AG10803 (cell line): Measurements from ENCODE around the gene ALDH1B1.
A peak's percentile ranks its signal among the peaks of the same experiment; 100 is the strongest.

Source experiments
- DNase-seq: peaks from one replicate; pipeline ENCODE4 v3.0.0; 2010; ENCODE audit warnings: low read depth
- H3K4me3 ChIP-seq: 2 replicates; pipeline ENCODE4 v1.5.1; 2011; ENCODE audit warnings: mild to moderate bottlenecking, low read length, control low read depth
- TF ChIP-seq, protein P1 (sequence below): conservative IDR thresholded peaks from 2 replicates; pipeline ENCODE4 v1.5.1; 2011; ENCODE audit warnings: mild to moderate bottlenecking, low read length, control low read depth, inconsistent platforms

Gene ALDH1B1

DNA sequence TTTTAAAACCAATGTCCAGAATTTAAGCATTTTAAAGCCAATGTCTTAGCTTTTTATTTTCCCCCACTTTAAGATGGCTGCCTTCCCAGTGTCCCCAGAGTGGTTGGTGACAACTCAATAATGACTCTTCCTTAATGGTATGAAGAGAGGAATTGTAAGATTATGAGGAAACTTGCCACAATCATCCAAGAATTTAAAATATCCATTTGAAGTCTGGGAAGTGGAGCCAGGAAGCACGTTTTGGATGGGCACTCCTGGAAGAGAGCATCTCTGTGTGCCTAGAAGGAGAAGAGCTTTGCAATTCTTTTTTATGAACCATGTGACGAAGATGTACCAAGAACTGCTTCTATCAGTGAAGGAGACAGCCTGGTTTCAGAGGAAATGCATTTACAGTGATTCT lies 43.0 kb downstream of the ALDH1B1 start:
- TF ChIP-seq, protein P1, sequence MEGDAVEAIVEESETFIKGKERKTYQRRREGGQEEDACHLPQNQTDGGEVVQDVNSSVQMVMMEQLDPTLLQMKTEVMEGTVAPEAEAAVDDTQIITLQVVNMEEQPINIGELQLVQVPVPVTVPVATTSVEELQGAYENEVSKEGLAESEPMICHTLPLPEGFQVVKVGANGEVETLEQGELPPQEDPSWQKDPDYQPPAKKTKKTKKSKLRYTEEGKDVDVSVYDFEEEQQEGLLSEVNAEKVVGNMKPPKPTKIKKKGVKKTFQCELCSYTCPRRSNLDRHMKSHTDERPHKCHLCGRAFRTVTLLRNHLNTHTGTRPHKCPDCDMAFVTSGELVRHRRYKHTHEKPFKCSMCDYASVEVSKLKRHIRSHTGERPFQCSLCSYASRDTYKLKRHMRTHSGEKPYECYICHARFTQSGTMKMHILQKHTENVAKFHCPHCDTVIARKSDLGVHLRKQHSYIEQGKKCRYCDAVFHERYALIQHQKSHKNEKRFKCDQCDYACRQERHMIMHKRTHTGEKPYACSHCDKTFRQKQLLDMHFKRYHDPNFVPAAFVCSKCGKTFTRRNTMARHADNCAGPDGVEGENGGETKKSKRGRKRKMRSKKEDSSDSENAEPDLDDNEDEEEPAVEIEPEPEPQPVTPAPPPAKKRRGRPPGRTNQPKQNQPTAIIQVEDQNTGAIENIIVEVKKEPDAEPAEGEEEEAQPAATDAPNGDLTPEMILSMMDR = no peak
- no peak overlapping the region for H3K4me3 ChIP-seq
- DNase-seq = peak; percentile 83

DNA sequence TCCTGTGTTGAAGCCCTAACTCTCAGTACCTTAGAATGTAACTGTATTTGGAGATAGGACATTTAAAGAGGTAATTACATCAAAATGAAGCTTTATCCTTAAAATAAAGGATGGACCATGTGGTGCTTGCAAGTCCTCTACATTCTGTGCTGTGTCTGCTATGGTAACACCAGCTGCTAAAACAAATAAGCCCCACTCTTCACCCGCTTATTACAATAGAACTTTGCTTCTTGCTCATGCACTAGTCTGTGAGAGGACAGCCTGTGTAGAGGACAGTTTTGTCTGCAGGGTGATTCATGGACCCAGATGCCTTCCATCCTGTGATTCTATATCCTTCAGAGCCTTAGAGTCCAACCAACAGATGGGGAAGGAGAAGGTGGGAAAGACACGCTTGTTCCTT lies 44.2 kb downstream of the ALDH1B1 start:
- TF ChIP-seq, protein P1 = no peak
- no peak overlapping the region for H3K4me3 ChIP-seq

DNA sequence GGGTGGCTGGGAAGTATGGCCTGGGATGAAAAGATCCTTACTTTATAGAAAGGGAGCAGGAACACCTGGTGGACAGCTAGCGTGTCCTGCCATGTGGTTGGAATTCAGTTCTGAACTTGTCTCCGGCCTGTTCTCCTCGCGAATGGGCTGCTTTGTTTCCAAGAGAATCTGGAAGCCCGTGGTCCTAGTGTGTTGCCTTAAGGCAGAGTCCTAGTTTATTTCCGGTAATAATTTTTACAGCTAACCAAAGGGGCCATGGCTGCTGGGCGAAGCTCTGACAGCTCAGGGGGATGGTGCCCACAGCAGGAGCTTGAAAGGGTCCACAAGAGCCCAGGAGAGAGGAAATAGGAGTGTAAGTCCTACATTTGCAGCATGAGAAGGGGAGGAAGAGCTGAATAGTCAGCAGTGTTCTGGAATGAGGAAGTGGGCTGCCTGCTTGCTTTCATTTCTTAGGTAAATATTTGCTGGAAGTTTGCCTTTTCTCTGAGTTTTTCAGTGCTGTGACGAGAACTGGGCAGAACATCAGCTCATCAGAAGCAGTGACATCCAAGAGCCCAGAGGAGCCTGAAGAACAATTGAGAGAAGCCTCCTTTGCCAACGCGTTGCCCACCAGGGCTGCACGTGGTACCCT lies 44.8 kb downstream of the ALDH1B1 start:
- no peak overlapping the region for H3K4me3 ChIP-seq
- TF ChIP-seq, protein P1 = no peak
- peak; percentile 75 for DNase-seq

More for the DNA sequence above, 44.2 kb downstream of the ALDH1B1 start:
- DNase-seq = no peak

DNA sequence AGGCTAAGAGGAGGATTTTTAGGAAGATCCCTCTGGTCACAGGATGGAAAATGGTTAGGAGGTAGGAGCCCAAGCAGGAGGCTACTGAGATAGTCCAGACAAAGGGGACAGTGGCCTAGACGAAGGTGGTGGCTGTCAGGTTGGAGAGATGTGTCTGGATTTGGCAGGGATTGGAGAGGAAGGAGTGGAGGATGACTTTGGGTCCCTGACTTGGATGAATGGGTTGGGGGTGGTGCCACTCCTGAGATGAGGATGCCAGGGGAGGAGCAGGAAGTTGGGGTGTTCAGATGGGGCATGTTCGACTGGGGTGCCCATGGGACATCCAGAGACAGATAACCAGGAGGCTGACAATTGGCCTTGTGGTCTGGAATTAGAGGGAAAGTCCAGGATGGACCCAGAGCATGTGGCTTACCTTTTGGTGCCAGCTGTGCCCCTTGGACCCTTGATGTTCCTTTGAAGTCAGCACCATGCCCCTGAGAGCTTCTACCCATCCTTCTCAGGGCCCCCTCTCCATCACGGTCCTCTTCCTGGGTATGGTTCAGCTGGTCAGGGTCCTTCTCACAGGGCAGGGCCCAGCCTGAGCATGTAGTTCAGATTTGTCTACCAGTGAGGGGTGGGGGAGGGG lies 46.9 kb downstream of the ALDH1B1 start:
- no peak for DNase-seq
- TF ChIP-seq, protein P1 = no peak
- no peak overlapping the region for H3K4me3 ChIP-seq

DNA sequence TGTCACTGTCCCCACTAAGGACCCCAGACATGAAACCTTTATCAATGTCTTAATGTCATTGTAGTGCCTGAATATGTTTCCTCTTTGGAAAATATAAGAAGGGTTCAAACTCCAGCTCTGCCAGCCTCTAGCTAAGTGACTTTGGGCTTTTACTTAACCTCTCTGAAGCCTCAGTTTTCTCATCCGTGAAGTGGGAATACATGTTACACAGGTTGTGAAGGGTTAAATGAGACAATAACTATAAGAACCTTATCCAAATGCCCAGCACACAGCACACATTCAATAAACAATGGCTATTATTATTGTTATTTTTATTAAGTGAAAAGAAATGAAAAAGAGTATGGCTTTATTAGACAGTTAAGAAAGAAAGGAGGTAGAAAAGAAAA lies 47.4 kb downstream of the ALDH1B1 start:
- TF ChIP-seq, protein P1 = no peak
- no peak overlapping the region for H3K4me3 ChIP-seq
- no peak for DNase-seq

DNA sequence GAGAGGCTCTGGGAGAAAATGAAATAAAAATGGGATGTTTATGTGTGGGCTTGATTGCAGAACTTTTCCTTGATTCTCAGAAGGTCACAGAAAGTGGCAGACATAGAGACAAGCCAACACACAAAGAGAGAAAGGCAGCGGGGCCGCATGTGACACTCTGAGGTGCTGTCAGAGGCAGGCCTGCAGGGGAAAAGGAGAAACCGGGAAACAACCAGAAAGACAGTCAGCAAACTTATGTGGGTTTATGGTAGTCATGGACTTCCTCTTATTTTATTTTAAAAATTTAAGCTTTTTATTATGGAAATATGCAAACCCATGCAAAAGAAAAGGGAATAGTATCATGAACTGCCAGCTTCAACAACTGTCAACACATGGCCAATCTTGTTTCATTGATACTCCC lies 48.0 kb downstream of the ALDH1B1 start:
- no peak overlapping the region for H3K4me3 ChIP-seq
- DNase-seq = no peak
- TF ChIP-seq, protein P1 = no peak
